ENCODE measurements around the gene OGFR.

OGFR gene

GRCh38 chr20:62801284-62802010 is 3.2 kb upstream of the OGFR start:
- DNase-seq, result no peak

GRCh38 chr20:62802026-62802712 is 2.5 kb upstream of the OGFR start:
- no peak for DNase-seq

- DNase-seq, result no peak
Observed at GRCh38 chr20:62804021-62804626, 511 bp upstream of the OGFR start.

- no peak for DNase-seq
Observed at GRCh38 chr20:62805155-62805710, 598 bp downstream of the OGFR start.

GRCh38 chr20:62805711-62806382 is 1.2 kb downstream of the OGFR start:
- DNase-seq, result no peak

- no peak for DNase-seq
Observed at GRCh38 chr20:62806383-62807050, 1.9 kb downstream of the OGFR start.

GRCh38 chr20:62807444-62808210 is 3.0 kb downstream of the OGFR start:
- no peak for DNase-seq

GRCh38 chr20:62808211-62808865 is 3.7 kb downstream of the OGFR start:
- peak; percentile 34 for DNase-seq

GRCh38 chr20:62809530-62810428 is 5.1 kb downstream of the OGFR start:
- no peak for DNase-seq

GRCh38 chr20:62811320-62811719 is 6.7 kb downstream of the OGFR start:
- no peak for DNase-seq

GRCh38 chr20:62811720-62812119 is 7.1 kb downstream of the OGFR start:
- DNase-seq, result no peak

- no peak for DNase-seq
Observed at GRCh38 chr20:62812181-62812906, 7.7 kb downstream of the OGFR start.

- DNase-seq, result no peak
Observed at GRCh38 chr20:62812907-62813200, 8.2 kb downstream of the OGFR start.

- DNase-seq, result no peak
Observed at GRCh38 chr20:62813588-62813987, 9.0 kb downstream of the OGFR start.

GRCh38 chr20:62814060-62814708 is 9.5 kb downstream of the OGFR start:
- no peak for DNase-seq

- no peak for DNase-seq
Observed at GRCh38 chr20:62814709-62815065, 10.1 kb downstream of the OGFR start.

- DNase-seq, result no peak
Observed at GRCh38 chr20:62815066-62815991, 10.7 kb downstream of the OGFR start.
